Naive B cell (primary cell): ENCODE measurements around the gene NIPAL4. TPM values are rescaled to one million over a fixed set of nuclear protein-coding genes. Genes with fewer than 3 reads are reported as not detected.
A peak's percentile ranks its signal among the peaks of the same experiment; 100 is the strongest.

Experiments
- ATAC-seq, 2 donors: fragments of 150-1000 bp; cut with Tn5 transposase; 2 replicates each; pipeline ENCODE4 v1.10.0; 2021; ENCODE audit warnings: low read depth in 2 of 2, mild to moderate bottlenecking in 2 of 2, moderate library complexity in 2 of 2
- DNase-seq: peaks from one replicate; pipeline ENCODE4 v3.0.0; 2022
- H3K27ac Mint-ChIP-seq, 6 donors: one replicate each; pipeline ENCODE4 v1.8.0; 2020 to 2022; ENCODE audit warnings: mild to moderate bottlenecking in 6 of 6, mixed read lengths in 6 of 6, moderate library complexity in 5 of 6, inconsistent platforms in 2 of 6
- H3K27me3 Mint-ChIP-seq, 3 donors: one replicate each; pipeline ENCODE4 v1.8.0; 2021 to 2022; ENCODE audit warnings: mixed read lengths in 3 of 3, mild to moderate bottlenecking in 1 of 3
- H3K36me3 Mint-ChIP-seq, 2 donors: one replicate each; pipeline ENCODE4 v1.8.0; 2020 to 2022; ENCODE audit warnings: mixed read lengths in 2 of 2, inconsistent platforms in 1 of 2, mild to moderate bottlenecking in 1 of 2
- H3K4me1 Mint-ChIP-seq, 3 donors: one replicate each; pipeline ENCODE4 v1.8.0; 2020 to 2022; ENCODE audit warnings: mixed read lengths in 3 of 3, inconsistent platforms in 1 of 3, mild to moderate bottlenecking in 1 of 3, moderate library complexity in 1 of 3
- H3K4me3 Mint-ChIP-seq, 8 donors: one replicate each; pipeline ENCODE4 v1.8.0; 2020 to 2022; ENCODE audit warnings: mild to moderate bottlenecking in 8 of 8, mixed read lengths in 8 of 8, moderate library complexity in 8 of 8, inconsistent platforms in 2 of 8
- H3K9me3 Mint-ChIP-seq, 7 donors: one replicate each; pipeline ENCODE4 v1.8.0; 2020 to 2022; ENCODE audit warnings: mixed read lengths in 7 of 7, mild to moderate bottlenecking in 5 of 7, inconsistent platforms in 2 of 7, moderate library complexity in 1 of 7
- polyA plus RNA-seq, 6 donors: library from polyadenylated mRNA; unstranded; fragments of 300-500 nt; fragmentation: Illumina TruSeq; gene quantifications; one replicate each; pipeline ENCODE4 v1.2.3, GENCODE V29; 2021; ENCODE audit warnings: low read depth in 6 of 6

The NIPAL4 gene
- polyA plus RNA-seq, 6 donors from 2014 or later = 3.5 to 15.7 (median 10.3) TPM

DNA sequence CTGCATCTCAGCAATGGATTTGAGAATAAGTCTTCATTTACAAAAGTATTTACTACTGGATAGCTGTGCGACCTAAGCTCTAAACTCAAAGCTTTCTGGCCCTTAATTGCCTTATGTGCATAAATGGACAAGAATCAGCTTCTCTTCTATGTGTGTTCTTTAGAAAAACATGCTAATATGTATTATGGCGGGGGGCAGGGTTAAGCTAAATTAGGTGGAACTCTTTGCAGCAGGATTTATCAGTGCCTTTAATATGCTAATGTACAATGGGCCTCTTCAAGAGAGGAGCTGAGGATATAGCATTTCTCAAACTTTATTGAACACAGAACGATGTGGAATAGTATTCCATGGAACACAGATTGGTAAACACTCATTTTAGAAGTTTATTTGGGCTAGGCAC, 10.0 kb upstream of the NIPAL4 start:
- Mint-ChIP-seq H3K4me1 (peaks cover 3 to 13% (median 7%) of the 10 kb centered on the region in 3 donors), H3K27me3 (no peaks in the 10 kb centered on the region), H3K36me3 (peaks cover 0 to 5% of the 10 kb centered on the region in 2 donors), H3K27ac (no peak overlapping the region), H3K9me3 (no peaks in the 10 kb centered on the region), H3K4me3 (no peak overlapping the region)
- no peak for ATAC-seq
- DNase-seq = no peak

DNA sequence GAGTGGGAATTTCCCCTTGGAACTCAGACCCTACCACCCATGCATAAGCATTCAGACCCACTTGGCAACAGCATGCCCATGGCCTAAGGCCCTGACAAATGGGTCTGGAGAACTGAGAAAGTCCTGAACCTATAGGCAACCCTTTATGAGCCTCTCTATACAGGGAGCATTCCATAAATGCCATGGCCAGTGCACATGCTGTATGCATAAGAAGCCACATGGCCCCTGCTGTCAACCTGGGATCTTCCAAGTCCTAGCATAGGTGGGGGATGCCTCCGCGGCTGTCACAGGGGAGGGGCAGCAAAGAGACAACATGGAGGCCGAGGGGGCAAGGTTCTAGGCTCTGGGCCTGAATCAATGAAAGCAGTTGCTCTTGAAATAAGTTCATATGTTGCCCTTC, 8.2 kb upstream of the NIPAL4 start:
- H3K9me3 Mint-ChIP-seq = no peaks in the 10 kb centered on the region
- peaks cover 5 to 24% (median 16%) of the 10 kb centered on the region in 3 donors for H3K4me1 Mint-ChIP-seq
- no peak overlapping the region for H3K4me3 Mint-ChIP-seq
- DNase-seq = no peak
- H3K36me3 Mint-ChIP-seq = peaks cover 0 to 5% of the 10 kb centered on the region in 2 donors
- ATAC-seq = no peak
- H3K27me3 Mint-ChIP-seq = no peaks in the 10 kb centered on the region
- no peak overlapping the region for H3K27ac Mint-ChIP-seq

DNA sequence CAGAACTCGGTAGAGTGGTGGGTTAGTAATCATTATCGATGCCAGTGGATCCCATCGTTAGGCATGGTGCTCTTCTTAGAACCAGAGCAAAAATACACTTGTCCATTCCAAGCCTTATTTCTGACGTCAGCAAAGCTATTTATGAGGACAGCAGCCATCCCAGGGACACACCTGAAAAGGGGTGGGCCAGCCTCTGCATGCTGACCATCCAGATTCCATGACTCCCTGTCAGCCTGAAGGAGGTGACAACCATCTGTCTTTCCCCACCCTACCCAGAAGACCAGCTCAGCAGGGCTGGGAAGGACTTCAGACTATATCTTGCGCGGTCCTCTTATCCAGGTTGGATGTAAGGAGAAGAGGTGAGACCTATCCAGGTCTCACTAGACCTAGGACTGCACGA, 5.7 kb upstream of the NIPAL4 start:
- no peak overlapping the region for H3K27ac Mint-ChIP-seq
- H3K9me3 Mint-ChIP-seq = no peaks in the 10 kb centered on the region
- DNase-seq (no peak), ATAC-seq (no peak)
- H3K4me3 Mint-ChIP-seq = no peak overlapping the region
- peaks cover 19 to 48% (median 33%) of the 10 kb centered on the region in 3 donors for H3K4me1 Mint-ChIP-seq
- H3K27me3 Mint-ChIP-seq = no peaks in the 10 kb centered on the region
- no peaks in the 10 kb centered on the region for H3K36me3 Mint-ChIP-seq

DNA sequence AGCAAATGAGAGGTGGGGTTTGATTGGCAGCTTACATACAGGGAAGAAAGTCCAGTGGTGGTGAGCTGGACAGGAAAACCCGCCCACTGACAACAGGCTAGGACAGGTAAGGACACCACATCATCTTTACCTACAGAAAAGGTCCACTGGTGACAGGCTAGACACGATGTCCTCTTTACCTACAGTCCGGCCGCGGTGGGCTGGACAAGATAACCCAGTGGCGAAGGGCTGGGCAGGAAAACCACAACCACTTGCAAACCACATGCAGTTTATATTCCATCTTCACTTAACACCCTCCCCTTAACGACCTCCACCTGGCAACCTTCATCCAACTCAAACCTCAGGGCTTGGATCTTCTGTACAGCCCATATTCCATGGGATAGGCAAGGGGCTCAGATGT, 5.0 kb upstream of the NIPAL4 start:
- DNase-seq (no peak), ATAC-seq (no peak)
- H3K36me3 Mint-ChIP-seq = no peaks in the 10 kb centered on the region
- no peaks in the 10 kb centered on the region for H3K9me3 Mint-ChIP-seq
- H3K4me1 Mint-ChIP-seq = peaks cover 24 to 51% (median 39%) of the 10 kb centered on the region in 3 donors
- peak overlapping the region in 1 of 6 donors; percentile 57 for H3K27ac Mint-ChIP-seq
- H3K27me3 Mint-ChIP-seq = no peaks in the 10 kb centered on the region
- H3K4me3 Mint-ChIP-seq = peak overlapping the region in 2 of 8 donors; percentile 27 to 29

DNA sequence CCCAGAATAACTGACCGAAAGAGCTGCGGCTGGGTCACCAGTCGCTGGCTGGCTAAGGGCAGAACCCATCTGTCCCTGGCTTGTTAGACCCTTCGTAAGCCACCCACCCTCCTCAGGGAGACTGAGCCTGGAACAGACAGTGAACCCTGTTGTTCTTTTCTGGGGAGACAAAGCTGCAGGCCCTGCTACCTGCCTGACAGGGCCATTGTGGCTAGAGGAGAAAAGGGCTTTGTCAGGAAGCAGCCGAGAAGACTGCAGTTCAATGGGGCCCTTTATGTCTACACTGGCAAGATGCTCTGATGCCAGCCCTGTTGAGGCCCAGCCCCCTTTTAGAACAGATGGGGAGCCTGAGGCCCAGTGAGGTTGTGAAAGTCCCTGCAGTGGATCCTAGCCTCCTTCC, 3.7 kb upstream of the NIPAL4 start:
- DNase-seq (no peak), ATAC-seq (no peak)
- Mint-ChIP-seq H3K27ac (peak overlapping the region in 1 of 6 donors; percentile 5), H3K36me3 (no peaks in the 10 kb centered on the region), H3K4me3 (no peak overlapping the region), H3K27me3 (no peaks in the 10 kb centered on the region), H3K4me1 (peaks cover 33 to 62% (median 52%) of the 10 kb centered on the region in 3 donors), H3K9me3 (no peaks in the 10 kb centered on the region)

DNA sequence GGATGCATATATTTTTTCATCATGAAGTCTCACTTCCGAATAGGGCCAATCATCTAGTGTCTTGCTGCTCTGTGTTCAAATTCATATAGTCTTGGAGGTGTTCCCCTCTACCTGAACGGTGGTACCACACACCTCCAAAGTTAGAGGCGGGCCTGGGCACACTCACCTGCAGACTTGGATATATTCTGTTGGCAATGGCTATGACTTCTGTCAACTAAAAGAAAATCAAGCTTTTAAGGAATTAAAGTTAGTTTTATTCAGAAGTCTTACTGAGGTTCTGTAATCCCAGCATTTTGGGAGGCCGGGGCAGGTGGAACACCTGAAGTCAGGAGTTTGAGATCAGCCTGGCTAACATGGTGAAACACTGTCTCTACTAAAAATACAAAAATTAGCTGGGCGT, 2.6 kb upstream of the NIPAL4 start:
- peak overlapping the region in 6 of 8 donors; percentile 40 to 91 (median 79) for H3K4me3 Mint-ChIP-seq
- peaks cover 32 to 68% (median 56%) of the 10 kb centered on the region in 3 donors for H3K4me1 Mint-ChIP-seq
- no peaks in the 10 kb centered on the region for H3K9me3 Mint-ChIP-seq
- no peaks in the 10 kb centered on the region for H3K36me3 Mint-ChIP-seq
- no peaks in the 10 kb centered on the region for H3K27me3 Mint-ChIP-seq
- H3K27ac Mint-ChIP-seq = peak overlapping the region in 5 of 6 donors; percentile 6 to 92 (median 89)
- DNase-seq = no peak
- no peak for ATAC-seq

DNA sequence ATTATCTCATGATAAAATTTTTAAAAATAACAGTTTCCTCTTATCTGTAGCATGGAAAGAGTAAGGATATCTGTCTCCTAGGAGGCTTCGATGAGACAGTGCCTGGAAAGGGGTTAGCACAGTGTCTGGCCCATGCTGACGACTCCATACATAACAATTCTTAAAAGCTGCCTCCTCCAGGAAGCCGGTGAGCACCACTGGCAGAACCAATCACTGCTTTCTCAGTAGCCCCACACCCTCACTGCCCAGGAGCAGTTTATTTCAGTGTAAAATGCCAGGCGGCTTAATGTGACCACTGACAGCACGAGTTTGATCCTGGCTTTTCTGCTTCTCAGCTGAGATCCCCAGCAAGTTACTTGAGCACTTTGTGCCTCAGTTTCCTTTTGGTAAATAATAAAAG, 1.2 kb upstream of the NIPAL4 start:
- H3K36me3 Mint-ChIP-seq = peaks cover 3 to 4% of the 10 kb centered on the region in 2 donors
- H3K27me3 Mint-ChIP-seq = no peaks in the 10 kb centered on the region
- peak overlapping the region; percentile 57 to 95 (median 89) for H3K27ac Mint-ChIP-seq
- no peaks in the 10 kb centered on the region for H3K9me3 Mint-ChIP-seq
- DNase-seq = no peak
- peak overlapping the region; percentile 26 to 96 (median 86) for H3K4me3 Mint-ChIP-seq
- ATAC-seq = no peak
- peaks cover 34 to 74% (median 68%) of the 10 kb centered on the region in 3 donors for H3K4me1 Mint-ChIP-seq

DNA sequence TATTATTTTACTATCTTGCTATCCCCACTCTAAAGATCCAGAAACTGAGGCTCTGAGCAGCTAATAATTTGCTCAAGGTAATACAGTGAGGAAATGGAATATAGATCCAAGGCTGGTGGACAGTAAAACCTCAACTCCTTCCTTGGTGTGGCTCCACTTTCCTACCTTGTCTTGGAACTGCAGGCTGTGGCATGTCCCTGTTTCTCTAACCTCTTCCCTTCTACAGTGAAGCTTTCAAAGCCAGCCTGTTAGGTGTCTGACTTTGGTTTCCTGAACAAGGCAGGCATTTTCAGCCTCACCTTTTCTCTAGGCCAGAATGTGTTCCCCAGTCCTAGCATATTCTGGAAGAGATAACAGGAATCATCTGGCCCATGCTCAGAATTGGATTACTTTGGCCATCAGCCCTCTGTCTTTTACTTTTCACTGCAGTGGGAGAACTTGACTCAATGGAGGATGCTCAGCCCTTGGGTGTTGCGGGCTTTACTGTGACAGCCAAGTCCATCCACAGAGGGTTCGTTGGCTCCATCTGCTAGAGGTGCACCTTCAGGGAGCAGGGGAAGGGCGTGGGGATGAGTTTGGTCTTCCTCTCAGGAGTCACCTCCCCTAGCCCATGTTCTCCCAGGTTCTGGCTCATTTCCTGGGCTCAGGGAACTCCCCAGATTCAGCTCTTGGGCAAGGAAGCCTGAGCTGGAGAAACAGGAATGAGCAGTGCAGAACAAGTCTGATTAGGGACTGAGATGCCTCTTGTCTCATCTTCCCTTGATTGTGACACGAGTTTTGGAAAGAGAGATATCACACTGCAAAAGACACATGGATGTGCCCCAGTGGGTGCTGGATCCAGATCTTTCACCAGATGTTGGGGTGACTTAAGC, 1.1 kb downstream of the NIPAL4 start:
- DNase-seq (no peak), ATAC-seq (no peak)
- peaks cover 40 to 81% (median 69%) of the 10 kb centered on the region in 3 donors for H3K4me1 Mint-ChIP-seq
- H3K27ac Mint-ChIP-seq = peak overlapping the region; percentile 50 to 95 (median 80)
- no peaks in the 10 kb centered on the region for H3K27me3 Mint-ChIP-seq
- H3K9me3 Mint-ChIP-seq = no peaks in the 10 kb centered on the region
- H3K4me3 Mint-ChIP-seq = peak overlapping the region; percentile 76 to 94 (median 90)
- H3K36me3 Mint-ChIP-seq = peaks cover 15 to 17% of the 10 kb centered on the region in 2 donors

DNA sequence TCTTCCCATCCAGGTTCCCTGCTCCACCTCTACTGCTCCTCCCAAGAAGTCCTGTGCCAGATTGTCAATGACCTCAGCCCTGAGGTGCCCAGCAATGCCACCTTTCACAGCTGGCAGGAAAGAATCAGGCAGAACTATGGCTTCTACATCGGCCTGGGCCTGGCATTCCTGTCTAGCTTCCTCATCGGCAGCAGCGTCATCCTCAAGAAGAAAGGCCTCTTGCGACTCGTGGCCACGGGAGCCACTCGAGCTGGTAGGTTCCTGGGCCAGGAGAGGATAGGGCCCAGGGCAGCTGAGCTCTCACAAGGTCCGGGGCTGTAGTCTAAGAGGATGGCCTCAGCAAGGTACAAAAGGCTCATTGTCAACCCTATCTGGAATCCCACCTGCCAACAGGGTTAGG, 3.1 kb downstream of the NIPAL4 start:
- ATAC-seq (no peak), DNase-seq (no peak)
- peak overlapping the region in 2 of 8 donors; percentile 30 to 78 for H3K4me3 Mint-ChIP-seq

DNA sequence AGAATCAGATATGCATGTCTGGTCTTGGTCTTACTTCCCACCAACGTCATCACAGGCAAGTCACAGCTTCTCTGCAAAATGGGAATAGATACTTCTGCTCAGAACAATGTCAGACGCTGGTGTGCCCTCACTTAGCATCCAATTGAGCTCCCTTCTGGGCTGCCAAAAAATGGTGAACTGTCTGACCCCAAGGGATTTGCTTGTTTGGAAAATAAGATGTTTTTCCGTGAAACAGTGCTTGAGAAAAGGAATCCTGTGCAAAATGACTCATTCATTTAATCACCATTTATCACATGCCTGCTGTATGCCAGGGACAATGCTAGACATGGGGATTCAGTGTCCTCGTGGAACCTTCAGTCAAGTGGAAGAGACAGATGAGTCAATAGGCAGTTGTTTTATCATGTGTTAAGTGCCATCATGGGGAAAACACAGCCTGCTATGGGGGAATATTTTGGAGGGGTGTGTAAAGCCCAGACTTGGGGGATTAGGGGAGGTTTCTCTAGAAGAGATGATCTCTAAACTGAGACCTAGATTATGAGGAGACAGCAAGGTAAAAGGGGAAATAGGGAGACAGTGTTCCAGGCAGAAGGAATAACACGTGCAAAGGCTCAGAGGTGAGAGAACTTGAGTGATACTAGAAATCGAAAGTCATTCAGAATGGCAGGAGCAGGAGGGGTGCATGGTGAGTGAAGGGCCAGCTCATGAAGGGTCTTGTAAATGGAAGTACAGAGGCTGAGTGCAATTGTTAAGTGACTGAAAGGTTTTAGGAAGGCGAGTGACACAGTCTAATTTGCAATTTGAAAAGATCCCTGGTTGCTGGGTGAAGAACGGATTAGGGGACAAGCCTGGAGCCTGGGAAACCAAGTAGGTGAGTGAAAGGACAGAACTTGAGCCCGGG, 3.9 kb downstream of the NIPAL4 start:
- Mint-ChIP-seq H3K27ac (peak overlapping the region in 5 of 6 donors; percentile 1 to 83 (median 23)), H3K36me3 (peaks cover 23 to 24% of the 10 kb centered on the region in 2 donors), H3K4me1 (peaks cover 36 to 73% (median 46%) of the 10 kb centered on the region in 3 donors), H3K27me3 (no peaks in the 10 kb centered on the region), H3K4me3 (peak overlapping the region in 2 of 8 donors; percentile 10 to 23), H3K9me3 (no peaks in the 10 kb centered on the region)
- DNase-seq (no peak), ATAC-seq (no peak)

More for the DNA sequence above, 3.1 kb downstream of the NIPAL4 start:
- Mint-ChIP-seq H3K9me3 (no peaks in the 10 kb centered on the region), H3K4me1 (peaks cover 42 to 77% (median 54%) of the 10 kb centered on the region in 3 donors), H3K27ac (peak overlapping the region in 2 of 6 donors; percentile 65 to 96), H3K27me3 (no peaks in the 10 kb centered on the region), H3K36me3 (peaks cover 20 to 24% of the 10 kb centered on the region in 2 donors)

DNA sequence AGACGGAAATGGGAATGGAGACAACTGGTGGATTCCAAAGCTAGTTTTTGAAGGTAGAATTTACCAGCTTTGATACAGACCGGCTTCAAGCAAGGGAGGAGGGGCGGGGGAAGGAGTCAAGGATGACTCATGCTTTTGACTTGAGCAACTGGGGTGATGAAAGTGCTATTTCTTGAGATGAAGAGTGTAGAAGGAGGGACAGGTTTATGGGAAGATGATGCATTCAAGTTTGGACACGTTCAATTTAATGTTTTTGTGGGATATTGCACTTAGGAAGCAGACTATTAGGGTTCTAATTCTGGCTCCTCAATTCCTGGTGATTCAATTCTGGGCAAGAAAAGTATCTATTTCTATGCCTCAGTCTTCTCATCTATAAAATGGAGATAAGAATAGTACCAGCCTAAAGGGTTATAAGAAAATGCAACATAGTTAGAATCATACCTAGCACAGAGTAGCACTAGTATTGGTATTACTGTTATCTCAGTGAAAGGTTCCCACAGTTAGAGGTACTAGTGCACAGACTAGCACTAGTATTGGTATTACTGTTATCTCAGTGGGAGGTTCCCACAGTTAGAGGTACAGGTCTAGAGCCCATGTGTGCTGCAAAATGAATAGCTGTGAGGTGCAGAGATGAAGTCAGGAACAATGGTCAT, 4.6 kb downstream of the NIPAL4 start:
- Mint-ChIP-seq H3K27me3 (no peaks in the 10 kb centered on the region), H3K27ac (peak overlapping the region in 3 of 6 donors; percentile 12 to 83 (median 23)), H3K4me1 (peaks cover 29 to 67% (median 42%) of the 10 kb centered on the region in 3 donors), H3K36me3 (peaks cover 24 to 26% of the 10 kb centered on the region in 2 donors), H3K9me3 (no peaks in the 10 kb centered on the region), H3K4me3 (no peak overlapping the region)
- ATAC-seq (no peak), DNase-seq (no peak)

DNA sequence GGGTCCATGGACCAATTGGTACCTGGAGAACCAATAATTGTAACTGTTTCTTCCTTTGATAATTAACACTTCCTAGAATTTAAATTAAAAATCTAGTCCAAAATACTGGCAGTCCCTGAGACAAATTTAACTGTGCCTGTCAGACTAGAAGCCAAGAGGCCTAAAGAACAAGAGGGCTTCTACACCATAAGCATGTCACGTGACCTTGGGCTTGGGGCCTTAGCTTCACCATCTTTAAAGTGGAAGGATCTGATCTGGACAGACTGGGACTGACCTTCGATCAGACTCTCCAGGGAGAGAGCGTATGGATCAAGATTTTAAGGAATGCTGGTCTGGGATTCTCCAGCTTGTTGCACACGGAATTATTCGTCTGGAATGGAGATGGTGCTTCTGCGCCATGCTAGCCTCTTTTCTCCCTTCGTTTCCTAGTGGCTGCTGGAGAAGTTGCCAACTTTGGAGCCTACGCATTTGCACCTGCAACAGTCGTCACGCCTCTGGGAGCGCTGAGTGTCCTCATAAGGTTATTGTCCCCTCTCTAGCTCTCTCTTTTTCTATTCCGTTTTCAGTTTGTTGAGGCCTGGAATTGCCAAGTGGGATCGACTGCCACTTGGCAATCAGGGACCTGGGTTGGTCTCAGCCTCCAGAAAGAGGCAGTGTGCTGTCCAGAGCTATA, 8.4 kb downstream of the NIPAL4 start:
- Mint-ChIP-seq H3K4me3 (peak overlapping the region in 1 of 8 donors; percentile 6), H3K27ac (peak overlapping the region in 2 of 6 donors; percentile 28 to 78), H3K27me3 (no peaks in the 10 kb centered on the region), H3K4me1 (peaks cover 42 to 62% (median 51%) of the 10 kb centered on the region in 3 donors), H3K9me3 (no peaks in the 10 kb centered on the region), H3K36me3 (peaks cover 41 to 51% of the 10 kb centered on the region in 2 donors)
- no peak for ATAC-seq
- DNase-seq = no peak
